OCI-LY7 (cell line): Measurements from ENCODE around the gene LIG3. TPM values are rescaled to one million over a fixed set of nuclear protein-coding genes. Genes with fewer than 3 reads are reported as not detected.
"Not testable (repeated sequence)": the region's sequence is repeated elsewhere in the genome, so short reads cannot be mapped to it uniquely, and the experiment has no call there.

ENCODE experiments used
- BruUV-seq: library from RNA; stranded (reverse); fragments of 400-500 nt; replicated peaks from 2 replicates; lab custom pipeline; 2021; lab: Mats Ljungman, UMichigan
- CTCF ChIA-PET: fragments of 300-600 bp; sonication (Branson Sonifier 250); formaldehyde crosslinking; loops from one replicate; lab custom pipeline; 2022; ENCODE audit warnings: antibody characterized with exemption; ENCODE audit not compliant: unreplicated experiment; lab: Charles Lee
- POLR2A ChIA-PET: fragments of 300-600 bp; sonication (Branson Sonifier 250); formaldehyde crosslinking; loops from one replicate; lab custom pipeline; 2022; ENCODE audit warnings: antibody characterized with exemption; lab: Charles Lee
- DNase-seq: peaks from one replicate; pipeline ENCODE4 v3.0.0-alpha.2; 2015; ENCODE audit warnings: low spot score
- H2AFZ ChIP-seq: fragments of 200-600 bp; sonication (generic), shearing (Covaris generic); 2 replicates; pipeline ENCODE4 v1.6.1; 2014; ENCODE audit warnings: mild to moderate bottlenecking, antibody characterized with exemption, low read length, moderate library complexity
- H3K27ac ChIP-seq: fragments of 200-600 bp; sonication (generic); 2 replicates; pipeline ENCODE4 v1.5.1; 2014; ENCODE audit warnings: mixed run types, low read depth, mild to moderate bottlenecking, moderate library complexity, low read length, inconsistent platforms; ENCODE audit not compliant: poor library complexity, severe bottlenecking
- H3K36me3 ChIP-seq: fragments of 200-600 bp; sonication (generic); 2 replicates; pipeline ENCODE4 v1.6.1; 2014; ENCODE audit warnings: mild to moderate bottlenecking, antibody characterized with exemption, low read length, moderate library complexity, mixed read lengths; ENCODE audit not compliant: insufficient read depth
- H3K4me1 ChIP-seq: fragments of 200-600 bp; sonication (generic); 2 replicates; pipeline ENCODE4 v1.5.1; 2014; ENCODE audit warnings: mild to moderate bottlenecking, low read length; ENCODE audit not compliant: insufficient read depth, poor library complexity, severe bottlenecking
- H3K4me2 ChIP-seq: fragments of 200-600 bp; sonication (generic); 2 replicates; pipeline ENCODE4 v1.6.1; 2014; ENCODE audit warnings: mild to moderate bottlenecking, low read length
- H3K4me3 ChIP-seq: fragments of 200-600 bp; sonication (generic); 2 replicates; pipeline ENCODE4 v1.5.1; 2014; ENCODE audit warnings: mild to moderate bottlenecking, low read depth, low read length; ENCODE audit not compliant: poor library complexity, severe bottlenecking
- H3K79me2 ChIP-seq: fragments of 200-600 bp; sonication (generic); 2 replicates; pipeline ENCODE4 v1.6.1; 2016; ENCODE audit warnings: low read depth, mild to moderate bottlenecking, low read length, moderate library complexity, mixed read lengths; ENCODE audit not compliant: insufficient read depth
- H3K9me2 ChIP-seq: fragments of 200-600 bp; sonication (generic); 2 replicates; pipeline ENCODE4 v1.6.1; 2016; ENCODE audit warnings: mild to moderate bottlenecking, low read length, mixed read lengths; ENCODE audit not compliant: insufficient read depth
- H3K9me3 ChIP-seq: fragments of 200-600 bp; sonication (generic); 2 replicates; pipeline ENCODE4 v1.6.1; 2014; ENCODE audit warnings: mild to moderate bottlenecking, mixed run types, low read length, mixed read lengths
- H4K20me1 ChIP-seq: fragments of 200-600 bp; sonication (generic); 2 replicates; pipeline ENCODE4 v1.6.1; 2014; ENCODE audit warnings: mild to moderate bottlenecking, antibody characterized with exemption, low read length, moderate library complexity, mixed read lengths; ENCODE audit not compliant: insufficient read depth
- EZH2phosphoT487 ChIP-seq: fragments of 200-600 bp; sonication (generic); IDR thresholded peaks from 2 replicates; pipeline ENCODE4 v1.6.1; 2018; ENCODE audit warnings: low read depth, borderline replicate concordance, mild to moderate bottlenecking, mixed run types, antibody characterized with exemption, low read length, moderate library complexity, mixed read lengths
- intact Hi-C: fragments of 100-400 bp; cut with micrococcal nuclease; formaldehyde crosslinking; loops from one replicate; pipeline ENCODE4 v1.10.0; 2022; ENCODE audit not compliant: unreplicated experiment
- total RNA-seq, 2 experiments: library from RNA; depleted of rRNA in 1 of 2; stranded (reverse); fragments of >200 nt in 1 of 2; shearing (Covaris generic) in 1 of 2; gene quantifications; 2 replicates each; pipeline ENCODE4 v1.2.3, GENCODE V29; 2014 to 2022
- TF ChIP-seq, protein P1 (sequence below): fragments of 200-600 bp; sonication (generic); conservative IDR thresholded peaks from 2 replicates; pipeline ENCODE4 v1.5.1; 2014; ENCODE audit warnings: mild to moderate bottlenecking, antibody characterized with exemption, low read length, moderate library complexity, mixed read lengths

Gene LIG3
- total RNA-seq, 2 experiments from 2014 or later, result 65.6 to 67.3 TPM

DNA sequence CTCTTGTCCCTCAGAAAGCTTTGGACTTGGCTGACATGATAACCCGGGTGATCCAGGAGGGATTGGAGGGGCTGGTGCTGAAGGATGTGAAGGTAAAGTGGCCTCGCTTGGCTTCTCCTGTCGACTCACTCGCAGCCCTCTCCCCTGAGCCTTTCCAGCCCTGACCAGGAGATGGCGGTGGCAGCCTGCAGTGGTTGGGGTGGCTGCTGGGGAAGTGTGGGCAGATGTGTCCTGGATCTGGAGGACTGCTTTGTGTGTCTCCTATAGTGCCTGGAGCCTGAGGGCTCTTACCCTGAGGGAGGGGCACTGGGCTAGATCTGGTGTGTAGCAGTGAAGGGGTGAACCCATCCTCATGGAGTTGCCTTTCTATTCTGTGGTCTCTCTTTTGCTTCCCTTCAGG, 17.9 kb downstream of the LIG3 start:
- CTCF ChIA-PET, result no interaction called here
- Histone ChIP-seq H3K4me1 (no peaks in the 10 kb centered on the region), H3K9me2 (no peaks in the 10 kb centered on the region), H3K4me2 (no peak overlapping the region), H4K20me1 (no peaks in the 10 kb centered on the region), H3K36me3 (peaks cover 87% of the 10 kb centered on the region), H3K9me3 (no peaks in the 10 kb centered on the region), H3K79me2 (no peaks in the 10 kb centered on the region), H2AFZ (no peak overlapping the region), H3K4me3 (no peak overlapping the region), H3K27ac (no peak overlapping the region)
- no peak for TF ChIP-seq EZH2phosphoT487
- TF ChIP-seq, protein P1, sequence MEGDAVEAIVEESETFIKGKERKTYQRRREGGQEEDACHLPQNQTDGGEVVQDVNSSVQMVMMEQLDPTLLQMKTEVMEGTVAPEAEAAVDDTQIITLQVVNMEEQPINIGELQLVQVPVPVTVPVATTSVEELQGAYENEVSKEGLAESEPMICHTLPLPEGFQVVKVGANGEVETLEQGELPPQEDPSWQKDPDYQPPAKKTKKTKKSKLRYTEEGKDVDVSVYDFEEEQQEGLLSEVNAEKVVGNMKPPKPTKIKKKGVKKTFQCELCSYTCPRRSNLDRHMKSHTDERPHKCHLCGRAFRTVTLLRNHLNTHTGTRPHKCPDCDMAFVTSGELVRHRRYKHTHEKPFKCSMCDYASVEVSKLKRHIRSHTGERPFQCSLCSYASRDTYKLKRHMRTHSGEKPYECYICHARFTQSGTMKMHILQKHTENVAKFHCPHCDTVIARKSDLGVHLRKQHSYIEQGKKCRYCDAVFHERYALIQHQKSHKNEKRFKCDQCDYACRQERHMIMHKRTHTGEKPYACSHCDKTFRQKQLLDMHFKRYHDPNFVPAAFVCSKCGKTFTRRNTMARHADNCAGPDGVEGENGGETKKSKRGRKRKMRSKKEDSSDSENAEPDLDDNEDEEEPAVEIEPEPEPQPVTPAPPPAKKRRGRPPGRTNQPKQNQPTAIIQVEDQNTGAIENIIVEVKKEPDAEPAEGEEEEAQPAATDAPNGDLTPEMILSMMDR, result peak; percentile 81
- BruUV-seq, result no TSS peak
- POLR2A ChIA-PET, result no interaction called here
- intact Hi-C loops, result loop anchor here (2.0 kb wide), 2 partner anchors 91 to 121 kb away; partner anchors contain the start of gene RAD51D
- peak; percentile 63 for DNase-seq

DNA sequence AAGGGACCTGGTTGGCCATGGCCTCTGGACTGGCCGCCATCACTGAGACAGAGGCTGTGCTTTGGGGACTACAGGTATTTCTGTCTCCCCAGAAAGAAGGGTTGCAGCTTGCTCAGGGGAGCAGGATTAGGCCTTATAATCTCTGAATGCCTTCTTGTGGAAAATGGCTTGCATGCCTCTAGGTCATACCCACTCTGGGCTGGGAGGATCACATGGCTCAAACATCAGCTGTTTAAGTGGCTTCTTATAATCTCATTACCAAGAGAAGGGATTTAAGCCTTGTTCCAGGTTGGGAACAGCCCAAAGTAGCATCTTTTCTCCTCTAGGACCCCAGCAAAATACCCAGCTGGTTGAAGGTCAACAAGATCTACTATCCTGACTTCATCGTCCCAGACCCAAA, 19.1 kb downstream of the LIG3 start:
- H3K9me2 ChIP-seq, result no peaks in the 10 kb centered on the region
- H2AFZ ChIP-seq, result no peak overlapping the region
- H3K36me3 ChIP-seq, result peaks cover 84% of the 10 kb centered on the region
- no peak overlapping the region for H3K4me3 ChIP-seq
- no peaks in the 10 kb centered on the region for H4K20me1 ChIP-seq
- H3K4me1 ChIP-seq, result no peaks in the 10 kb centered on the region
- intact Hi-C loops, result loop anchor here (2.0 kb wide), 2 partner anchors 89 to 119 kb away; partner anchors contain the start of gene RAD51D
- no peak for DNase-seq
- POLR2A ChIA-PET, result no interaction called here
- CTCF ChIA-PET, result no interaction called here
- H3K4me2 ChIP-seq, result no peak overlapping the region
- no peaks in the 10 kb centered on the region for H3K9me3 ChIP-seq
- no peak overlapping the region for H3K27ac ChIP-seq
- TF ChIP-seq EZH2phosphoT487, result no peak
- TF ChIP-seq, protein P1, result no peak
- BruUV-seq, result no TSS peak
- no peaks in the 10 kb centered on the region for H3K79me2 ChIP-seq

DNA sequence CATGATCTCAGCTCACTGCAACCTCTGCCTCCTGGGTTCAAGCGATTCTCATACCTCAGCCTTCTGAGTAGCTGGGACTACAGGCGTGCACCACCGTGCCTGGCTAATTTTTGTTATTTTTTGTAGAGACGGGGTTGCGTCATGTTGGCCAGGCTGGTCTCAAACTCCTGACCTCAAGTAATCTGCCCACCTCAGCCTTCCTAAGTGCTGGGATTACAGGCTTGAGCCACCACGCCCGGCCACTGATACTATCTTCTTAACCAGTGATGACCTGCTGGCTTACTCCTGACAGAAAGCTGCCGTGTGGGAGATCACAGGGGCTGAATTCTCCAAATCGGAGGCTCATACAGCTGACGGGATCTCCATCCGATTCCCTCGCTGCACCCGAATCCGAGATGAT, 20.7 kb downstream of the LIG3 start:
- H3K79me2 ChIP-seq, intact Hi-C loops, BruUV-seq, CTCF ChIA-PET, H3K9me2 ChIP-seq, H2AFZ ChIP-seq, DNase-seq, H3K27ac ChIP-seq, H3K4me3 ChIP-seq, H4K20me1 ChIP-seq, H3K4me2 ChIP-seq, H3K4me1 ChIP-seq, H3K9me3 ChIP-seq: not testable (repeated sequence)
- POLR2A ChIA-PET, result interaction anchor here (0.6 kb wide), 1 partner anchor 11 kb away, joined by 3 read pairs; no protein-coding TSS in a partner anchor
- peaks cover 86% of the 10 kb centered on the region for H3K36me3 ChIP-seq
